Measurements from ENCODE around the gene SPDYE17.
"Not testable (repeated sequence)": the region's sequence is repeated elsewhere in the genome, so short reads cannot be mapped to it uniquely, and the experiment has no call there.

SPDYE17 gene

DNA sequence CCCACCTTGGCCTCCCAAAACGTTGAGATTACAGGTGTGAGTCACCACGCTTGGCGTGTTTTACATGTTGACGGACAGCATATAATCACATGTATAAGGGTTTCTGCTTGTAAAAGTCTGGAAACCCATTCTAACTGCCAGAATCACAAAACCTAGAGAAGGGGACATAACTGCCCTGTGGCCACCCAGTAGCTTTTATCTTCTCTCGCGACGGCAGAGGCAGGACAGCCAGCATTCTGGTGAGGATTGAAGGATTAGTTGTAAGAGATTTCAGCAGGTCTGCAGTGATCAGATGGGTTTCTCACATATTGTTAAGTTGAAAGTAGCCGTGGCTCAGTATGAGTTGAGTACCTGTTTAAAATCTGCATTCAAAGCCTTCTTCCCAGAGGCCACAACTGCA lies 59.8 kb downstream of the SPDYE17 start:
- DNase-seq (ENCODE audit: low spot score), result not testable (repeated sequence)

All from LoVo (cell line).